Stimulated activated CD4-positive, alpha-beta T cell treated with anti-CD3 and anti-CD28 coated beads, TNF-alpha, amount 100 ng/mL, for 4 hours (primary cell): ENCODE results near the gene DIDO1.
"Not testable (repeated sequence)": the region's sequence is repeated elsewhere in the genome, so short reads cannot be mapped to it uniquely, and the experiment has no call there.

Experiments
- DNase-seq, 3 experiments: peaks; one replicate each; pipeline ENCODE4 v3.0.0-alpha.2; 2020; ENCODE audit warnings: low read depth in 3 of 3

The DIDO1 gene

GRCh38 chr20:62855120-62855519 is 71.2 kb downstream of the DIDO1 start:
- DNase-seq, result no peak

- no peak for DNase-seq
These were observed 72.2 kb downstream of the DIDO1 start for GRCh38 chr20:62854121-62854520.

GRCh38 chr20:62853304-62853703 is 73.0 kb downstream of the DIDO1 start:
- DNase-seq, result not testable (repeated sequence)

GRCh38 chr20:62852841-62853240 is 73.5 kb downstream of the DIDO1 start:
- DNase-seq, result no peak

- no peak for DNase-seq
These were observed 74.1 kb downstream of the DIDO1 start for GRCh38 chr20:62852196-62852595.

- DNase-seq, result no peak
These were observed 75.9 kb downstream of the DIDO1 start for GRCh38 chr20:62850333-62850974.

GRCh38 chr20:62849431-62849830 is 76.9 kb downstream of the DIDO1 start:
- no peak for DNase-seq

GRCh38 chr20:62848917-62849316 is 77.4 kb downstream of the DIDO1 start:
- DNase-seq, result not testable (repeated sequence)

- no peak for DNase-seq
These were observed 80.0 kb downstream of the DIDO1 start for GRCh38 chr20:62846166-62846890.

- no peak for DNase-seq
These were observed 80.7 kb downstream of the DIDO1 start for GRCh38 chr20:62845416-62846160.

GRCh38 chr20:62844182-62844581 is 82.1 kb downstream of the DIDO1 start:
- DNase-seq, result no peak

GRCh38 chr20:62843656-62844055 is 82.6 kb downstream of the DIDO1 start:
- no peak for DNase-seq

GRCh38 chr20:62841705-62842212 is 84.5 kb downstream of the DIDO1 start:
- DNase-seq, result no peak

- no peak for DNase-seq
These were observed 85.8 kb downstream of the DIDO1 start for GRCh38 chr20:62840244-62841197.

GRCh38 chr20:62839816-62840215 is 86.5 kb downstream of the DIDO1 start:
- no peak for DNase-seq

- DNase-seq, result no peak
These were observed 87.0 kb downstream of the DIDO1 start for GRCh38 chr20:62839261-62839660.

GRCh38 chr20:62838128-62838891 is 88.0 kb downstream of the DIDO1 start:
- DNase-seq, result no peak

GRCh38 chr20:62837790-62838127 is 88.5 kb downstream of the DIDO1 start:
- DNase-seq, result no peak

- no peak for DNase-seq
These were observed 89.3 kb downstream of the DIDO1 start for GRCh38 chr20:62836967-62837490.
